Heart left ventricle (tissue), 16 donors: ENCODE measurements around the gene DNAJC5. TPM values are rescaled to one million over a fixed set of nuclear protein-coding genes. Genes with fewer than 3 reads are reported as not detected.

ENCODE experiments used
- ATAC-seq, 4 donors: fragments of 200-7000 bp; cut with Tn5 transposase; one replicate each; pipeline ENCODE4 v1.9.1; 2020 to 2022; ENCODE audit warnings: moderate library complexity in 4 of 4, mild to moderate bottlenecking in 3 of 4, moderate number of reproducible peaks in 1 of 4
- DNase-seq, 5 donors: peaks; one replicate each; pipeline ENCODE4 v3.0.0-alpha.2; 2020
- H3K27ac ChIP-seq, 12 donors: fragments of 200-600 bp; sonication (generic) in 4 of 12; one replicate each; pipeline versions ENCODE4 v1.5.0 to v1.8.0; 2016 to 2022; ENCODE audit warnings: mild to moderate bottlenecking in 2 of 12
- H3K27me3 ChIP-seq, 9 donors: fragments of 200-600 bp; sonication (generic) in 2 of 9; one replicate each; pipeline versions ENCODE4 v1.5.1 to v1.8.0; 2016 to 2022; ENCODE audit warnings: mild to moderate bottlenecking in 3 of 9
- H3K36me3 ChIP-seq, 9 donors: fragments of 200-600 bp; sonication (generic) in 2 of 9; one replicate each; pipeline versions ENCODE4 v1.5.0 to v1.8.0; 2018 to 2022; ENCODE audit warnings: mild to moderate bottlenecking in 2 of 9
- H3K4me1 ChIP-seq, 12 donors: fragments of 200-600 bp; sonication (generic) in 4 of 12; one replicate each; pipeline versions ENCODE4 v1.5.0 to v1.8.0; 2016 to 2022; ENCODE audit warnings: mild to moderate bottlenecking in 3 of 12
- H3K4me3 ChIP-seq, 12 donors: fragments of 200-600 bp; sonication (generic) in 4 of 12; one replicate each; pipeline versions ENCODE4 v1.5.0 to v1.8.0; 2017 to 2022; ENCODE audit warnings: mild to moderate bottlenecking in 9 of 12, moderate library complexity in 4 of 12
- H3K9me3 ChIP-seq, 12 donors: fragments of 200-600 bp; sonication (generic) in 4 of 12; one replicate each; pipeline versions ENCODE4 v1.5.0 to v1.8.0; 2016 to 2022; ENCODE audit warnings: mild to moderate bottlenecking in 1 of 12
- CTCF ChIP-seq, 12 donors: fragments of 200-600 bp; sonication (generic) in 4 of 12; IDR thresholded peaks; one replicate each; pipeline versions ENCODE4 v1.5.0 to v1.8.0; 2018 to 2022; ENCODE audit warnings: antibody characterized with exemption in 12 of 12, mild to moderate bottlenecking in 5 of 12
- POLR2A ChIP-seq, 2 donors: fragments of 450-650 bp; IDR thresholded peaks; one replicate each; pipeline ENCODE4 v1.6.1; 2017; ENCODE audit warnings: antibody characterized with exemption in 2 of 2, mild to moderate bottlenecking in 2 of 2, moderate library complexity in 2 of 2
- WGBS, 4 donors: extraction: QIAGEN DNeasy Blood & Tissue Kit in 2 of 4; methylation state at CpG; one replicate each; pipeline versions ENCODE4 v1.1.5 to v1.1.7; 2013 to 2018; 5-methylcytosine and 5-hydroxymethylcytosine counted together
- intact Hi-C, 10 donors: fragments of 100-400 bp; cut with DNase I; formaldehyde crosslinking; loops; one replicate each; pipeline versions ENCODE4 v1.11.1 to v1.14.2; 2022
- polyA plus RNA-seq, 2 donors: library from polyadenylated mRNA; stranded (reverse); fragments of 200-250 nt; gene quantifications; one replicate each; pipeline ENCODE4 v1.2.3, GENCODE V29; 2013
- total RNA-seq, 9 donors: library from RNA; depleted of rRNA in 2 of 9; stranded (reverse); fragments of >200 nt in 2 of 9; fragmentation: NEBNext Ultra II Directional in 3 of 9; extraction: Animal tissue kit (Norgen Biotek cat#: 25700) in 3 of 9; gene quantifications; one replicate each; pipeline versions ENCODE4 v1.1.0 to v1.2.4, GENCODE V29; 2016 to 2023
- donor health status: ischemic (EF 13 %, LVEDD 7.1; RV severe dilation, severe dysfunction).
- donor health status: healthy with polysubstance abuse.
- donor health status: DM: no; HTN: yes; CAD: no.
- donor health status: DM: no; HTN: no; CAD: no.
- donor health status: ischemic (EF 25% LVEDD 6.9; RV normal size, moderate dysfunction).
- donor health status: ischemic (EF 25% LVEDD 5.7; RV mildly dilated, moderate dysfunction).
- donor health status: healthy.
- donor health status: DM: yes; HTN: yes; CAD: no.
- donor health status: ischemic (EF 35%, LVEDD 5.7; RV mildly dilated, moderate dysfunction).
- donor health status: nonischemic (EF 11% LVEDD 7.7; RV severe dilation, severe dysfunction).
- donor health status: DM: yes; HTN: yes; CAD: no.
- donor health status: PGD.
- donor health status: ischemic (EF 29% LVEDD 5.4; RV normal size, mild dysfunction).
- donor health status: nonischemic (EF 23%, LVEDD 6.1; RV moderate dilation, normal function).

The DNAJC5 gene
- total and polyA plus RNA-seq, 11 donors: 21.1 to 57.1 (median 46.1) TPM

DNA sequence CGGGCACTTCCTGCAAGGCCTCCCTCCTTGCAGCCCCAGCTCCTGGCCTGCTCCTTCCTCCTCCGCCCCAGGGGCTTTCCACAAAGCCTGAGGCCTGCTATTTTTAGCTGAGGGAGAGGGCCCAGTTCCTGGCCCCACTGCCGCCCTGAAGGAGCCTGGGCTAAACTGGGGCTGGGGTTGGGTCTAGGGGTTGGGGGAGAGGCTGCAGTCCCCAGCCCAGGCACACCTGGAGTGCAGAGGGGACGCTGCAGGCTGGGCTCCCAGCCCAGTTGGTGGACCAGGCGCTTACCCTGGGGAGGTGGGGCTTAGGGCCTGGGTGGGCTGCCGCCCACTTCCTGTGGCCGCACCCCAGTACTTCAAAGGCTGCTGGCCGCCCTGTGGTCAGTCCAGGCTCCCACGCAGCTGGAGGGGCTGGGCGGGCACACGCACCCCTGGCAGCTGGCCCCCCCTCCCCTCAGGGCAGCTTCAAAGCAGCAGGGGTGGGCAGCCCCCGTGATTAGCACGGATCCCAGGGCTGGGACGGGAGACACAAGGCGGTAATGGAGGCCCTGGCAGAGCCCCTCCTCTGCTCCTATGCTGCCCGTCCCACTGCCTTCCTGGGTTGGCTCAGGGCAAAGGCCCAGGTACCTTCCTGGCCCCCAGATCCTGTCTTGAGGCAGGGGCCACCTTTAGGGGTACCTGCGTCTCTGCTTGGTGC lies 40.7 kb upstream of the DNAJC5 start:
- 7 to 26% (median 13%) methylated on average over 8 to 17 of the region's 17 CpGs for WGBS, 4 donors
- peak in 1 of 2 donors; percentile 28 for TF ChIP-seq POLR2A (IDR thresholded peaks at IDR 0.05)
- no peak for TF ChIP-seq CTCF (IDR thresholded peaks at IDR 0.05)
- intact Hi-C loops: loop anchor here in 1 of 10 donors (2.0 kb wide), 1 partner anchor 23 kb away; the partner anchor contains the start of gene ZBTB46
- DNase-seq (peak; percentile 61 to 74 (median 70)), ATAC-seq (peak; percentile 23 to 45 (median 32))
- H3K27me3 ChIP-seq: no peaks in the 10 kb centered on the region
- peak overlapping the region; percentile 82 to 96 (median 90) for H3K27ac ChIP-seq
- H3K9me3 ChIP-seq: no peaks in the 10 kb centered on the region
- H3K36me3 ChIP-seq: no peaks in the 10 kb centered on the region
- peak overlapping the region in 9 of 12 donors; percentile 33 to 43 (median 38) for H3K4me3 ChIP-seq
- H3K4me1 ChIP-seq: peaks cover 23 to 72% (median 55%) of the 10 kb centered on the region in 12 donors

- H3K4me3 ChIP-seq: peak overlapping the region in 10 of 12 donors; percentile 29 to 43 (median 38)
- peaks cover 26 to 78% (median 60%) of the 10 kb centered on the region in 12 donors for H3K4me1 ChIP-seq
- H3K9me3 ChIP-seq: no peaks in the 10 kb centered on the region
- intact Hi-C loops: loop anchor here in 4 of 10 donors (1.0 to 5.0 kb wide), 3 partner anchors 24 to 316 kb away; partner anchors contain the start of gene ZBTB46 (in 1 of the 4)
- DNase-seq (peak; percentile 73 to 81 (median 79)), ATAC-seq (peak; percentile 25 to 47 (median 41))
- peak overlapping the region; percentile 82 to 96 (median 90) for H3K27ac ChIP-seq
- H3K36me3 ChIP-seq: no peaks in the 10 kb centered on the region
- TF ChIP-seq POLR2A (IDR thresholded peaks at IDR 0.05) (peak in 1 of 2 donors; percentile 19), CTCF (IDR thresholded peaks at IDR 0.05) (no peak)
- WGBS, 4 donors: 9 to 20% (median 16%) methylated on average over 18 to 26 of the region's 26 CpGs
- H3K27me3 ChIP-seq: no peaks in the 10 kb centered on the region
Observed at GRCh38 chr20:63854766-63855362, 40.1 kb upstream of the DNAJC5 start.

DNA sequence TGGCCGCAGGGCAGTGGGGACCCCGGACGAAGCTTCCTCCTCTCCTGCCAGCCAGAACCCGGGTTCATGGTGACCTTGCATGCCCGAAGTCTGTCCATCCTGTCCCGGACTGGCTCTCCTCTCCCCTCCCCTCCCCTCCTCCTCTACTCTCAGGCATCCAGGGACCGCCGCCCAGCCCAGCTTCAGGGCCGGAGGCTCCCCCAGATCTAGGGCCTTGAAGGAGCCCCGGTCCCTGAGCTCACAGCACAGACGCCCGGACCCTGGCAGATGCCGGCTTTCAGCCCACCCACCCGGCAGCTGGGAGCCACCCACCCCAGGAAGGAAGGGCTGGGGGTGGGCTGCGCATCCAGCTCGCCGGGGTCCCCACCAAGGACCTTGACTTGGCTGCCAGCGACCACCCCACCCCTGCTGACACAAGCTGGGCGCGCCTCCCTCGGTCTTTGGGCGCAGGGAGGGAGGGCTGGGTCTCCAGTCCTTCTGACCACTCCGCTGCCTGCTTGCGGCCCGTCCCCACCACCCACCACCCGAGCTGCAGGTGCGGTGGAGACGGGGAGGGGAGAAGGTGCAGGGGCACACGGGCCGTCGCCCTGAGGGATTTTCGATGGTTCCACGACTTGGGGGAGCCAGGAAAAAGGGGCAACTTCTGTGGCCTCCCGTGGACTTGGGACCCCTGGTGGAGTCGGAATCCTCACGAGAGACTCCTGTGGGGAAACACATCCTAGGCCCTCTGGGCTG lies 39.4 kb upstream of the DNAJC5 start:
- peaks cover 26 to 84% (median 60%) of the 10 kb centered on the region in 12 donors for H3K4me1 ChIP-seq
- no peaks in the 10 kb centered on the region for H3K36me3 ChIP-seq
- 41 to 61% (median 52%) methylated on average over 18 to 36 of the region's 36 CpGs for whole genome bisulfite sequencing, 4 donors
- no peaks in the 10 kb centered on the region for H3K27me3 ChIP-seq
- peak overlapping the region in 10 of 12 donors; percentile 29 to 43 (median 38) for H3K4me3 ChIP-seq
- DNase-seq (peak in 3 of 5 donors; percentile 35 to 67 (median 49)), ATAC-seq (no peak)
- H3K27ac ChIP-seq: peak overlapping the region; percentile 82 to 96 (median 90)
- intact Hi-C loops: loop anchor here in 4 of 10 donors (1.0 to 5.0 kb wide), 3 partner anchors 25 to 316 kb away; partner anchors contain the start of gene ZBTB46 (in 1 of the 4)
- no peaks in the 10 kb centered on the region for H3K9me3 ChIP-seq
- TF ChIP-seq POLR2A (IDR thresholded peaks at IDR 0.05): no peak
- no peak for TF ChIP-seq CTCF (IDR thresholded peaks at IDR 0.05)
